NCI-H524 treated with DMSO at 0.1 percent for 48 hours (cell line): ENCODE data around the gene DOC2B.
"Not testable (repeated sequence)": the region's sequence is repeated elsewhere in the genome, so short reads cannot be mapped to it uniquely, and the experiment has no call there.

Source experiments
- DNase-seq: peaks from one replicate; lab custom pipeline; 2025; lab: John Stamatoyannopoulos, UW

The DOC2B gene

GRCh38 chr17:210402-210801, 29.0 kb upstream of the DOC2B start:
- no peak for DNase-seq

GRCh38 chr17:208429-208828, 27.0 kb upstream of the DOC2B start:
- DNase-seq, result no peak

- no peak for DNase-seq
Measured at GRCh38 chr17:207775-208174, 26.3 kb upstream of the DOC2B start.

GRCh38 chr17:206941-207560, 25.6 kb upstream of the DOC2B start:
- DNase-seq, result no peak

- DNase-seq, result not testable (repeated sequence)
Measured at GRCh38 chr17:206484-206883, 25.0 kb upstream of the DOC2B start.

- no peak for DNase-seq
Measured at GRCh38 chr17:205817-206216, 24.4 kb upstream of the DOC2B start.

- DNase-seq, result no peak
Measured at GRCh38 chr17:205148-205669, 23.8 kb upstream of the DOC2B start.

GRCh38 chr17:204427-205147, 23.1 kb upstream of the DOC2B start:
- no peak for DNase-seq

- no peak for DNase-seq
Measured at GRCh38 chr17:202501-202951, 21.1 kb upstream of the DOC2B start.

GRCh38 chr17:201736-202135, 20.3 kb upstream of the DOC2B start:
- not testable (repeated sequence) for DNase-seq

- DNase-seq, result not testable (repeated sequence)
Measured at GRCh38 chr17:201257-201656, 19.8 kb upstream of the DOC2B start.

GRCh38 chr17:200586-200985, 19.1 kb upstream of the DOC2B start:
- DNase-seq, result no peak

GRCh38 chr17:199806-200545, 18.5 kb upstream of the DOC2B start:
- DNase-seq, result no peak

- DNase-seq, result no peak
Measured at GRCh38 chr17:199191-199604, 17.7 kb upstream of the DOC2B start.

- not testable (repeated sequence) for DNase-seq
Measured at GRCh38 chr17:198225-198624, 16.8 kb upstream of the DOC2B start.

- no peak for DNase-seq
Measured at GRCh38 chr17:197352-197751, 15.9 kb upstream of the DOC2B start.

GRCh38 chr17:194828-195602, 13.6 kb upstream of the DOC2B start:
- no peak for DNase-seq

- peak; percentile 16 for DNase-seq
Measured at GRCh38 chr17:193841-194806, 12.7 kb upstream of the DOC2B start.

- DNase-seq, result no peak
Measured at GRCh38 chr17:193426-193810, 12.0 kb upstream of the DOC2B start.

GRCh38 chr17:192666-193425, 11.4 kb upstream of the DOC2B start:
- no peak for DNase-seq
